ENCODE measurements around the gene PARN.

GRCh38 chr16:14668556-14669223 lies 38.6 kb upstream of the PARN start:
- TF ChIP-seq CTCF (IDR thresholded peaks at IDR 0.05) (no peak), POLR2A (IDR thresholded peaks at IDR 0.05) (no peak)
